ENCODE results near the gene RBFOX1.

RBFOX1 gene

DNA sequence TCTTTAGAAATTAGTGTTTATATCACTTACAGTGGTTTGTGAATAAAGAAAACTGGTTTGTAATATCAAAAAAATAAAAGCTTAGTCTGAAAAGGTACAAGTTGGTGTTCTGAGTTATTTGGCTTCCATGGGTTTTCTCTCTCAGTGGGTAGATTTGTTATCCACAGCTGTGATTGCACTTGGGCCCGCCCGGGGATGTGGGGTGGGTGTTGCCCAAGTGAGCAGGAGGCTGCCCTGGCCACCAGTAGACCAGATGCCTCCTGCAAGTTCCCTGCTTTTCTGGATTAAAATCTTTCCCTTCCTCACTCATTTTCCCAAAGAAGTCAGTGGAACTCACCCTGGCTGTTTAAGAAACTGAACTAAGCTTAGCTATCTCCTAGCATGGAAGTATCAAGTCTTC lies 380.6 kb downstream of the RBFOX1 start:
- DNase-seq: no peak

DNA sequence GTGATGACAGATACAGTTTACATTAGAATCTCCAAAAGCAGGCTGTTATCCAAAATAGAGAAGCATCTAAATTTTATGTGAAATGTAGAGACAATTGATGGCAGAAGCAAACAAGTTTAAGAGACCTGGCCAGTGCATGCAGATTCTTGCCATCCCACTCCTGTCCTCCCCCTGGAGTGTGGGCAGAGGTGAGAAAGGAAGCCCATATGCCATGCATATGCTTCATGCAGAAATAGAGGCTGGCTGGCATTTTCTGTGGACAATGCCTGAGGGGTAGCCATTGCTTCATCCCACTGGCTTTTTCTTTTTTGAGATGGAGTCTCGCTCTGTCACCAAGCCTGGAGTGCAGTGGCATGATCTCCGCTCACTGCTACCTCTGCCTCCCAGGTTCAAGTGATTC lies 382.1 kb downstream of the RBFOX1 start:
- DNase-seq: no peak

DNA sequence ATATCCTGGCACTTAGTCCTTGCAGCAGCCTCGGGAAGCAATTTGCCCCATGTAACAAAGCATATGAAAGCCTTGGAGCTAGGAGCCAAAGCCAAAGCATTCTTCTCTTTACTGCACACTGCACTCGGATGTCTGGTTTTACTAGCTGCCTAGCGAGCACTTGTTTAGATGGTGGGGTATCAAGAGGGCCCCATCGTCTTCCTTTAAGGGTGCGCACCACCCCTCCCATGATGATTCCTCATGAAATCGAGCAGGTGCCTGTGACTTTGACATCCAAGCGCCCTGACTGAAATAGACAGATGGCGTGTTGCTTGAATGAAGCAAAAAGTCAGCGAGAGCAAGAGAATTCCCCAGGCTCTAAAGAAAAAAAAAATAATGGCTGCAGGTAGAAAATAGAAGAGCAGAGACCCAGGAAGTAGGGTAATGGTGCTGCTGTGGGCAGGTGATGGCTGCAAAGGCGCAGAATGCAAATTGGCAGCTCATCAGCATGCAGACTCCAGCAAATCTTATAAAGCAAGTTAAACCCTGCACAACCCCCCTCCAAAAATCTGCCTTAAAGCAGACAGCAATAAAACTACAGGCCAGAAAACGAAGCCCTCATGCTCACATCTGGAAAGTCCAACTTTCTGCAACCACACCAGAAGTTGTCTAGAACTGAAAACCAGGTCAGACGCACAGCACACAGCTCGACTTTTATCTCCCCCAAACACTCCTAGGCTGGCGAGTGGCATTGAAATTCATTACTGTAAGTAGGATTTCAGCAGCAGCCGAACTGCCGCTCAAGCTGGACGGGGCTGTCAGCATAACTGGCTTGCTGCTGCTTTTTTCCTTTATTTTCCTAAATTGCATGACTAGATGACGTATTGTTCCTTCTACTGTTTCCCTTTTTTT lies 384.3 kb downstream of the RBFOX1 start:
- DNase-seq: no peak

- DNase-seq: no peak
Measured at GRCh38 chr16:7722761-7723160, 390.1 kb downstream of the RBFOX1 start.

DNA sequence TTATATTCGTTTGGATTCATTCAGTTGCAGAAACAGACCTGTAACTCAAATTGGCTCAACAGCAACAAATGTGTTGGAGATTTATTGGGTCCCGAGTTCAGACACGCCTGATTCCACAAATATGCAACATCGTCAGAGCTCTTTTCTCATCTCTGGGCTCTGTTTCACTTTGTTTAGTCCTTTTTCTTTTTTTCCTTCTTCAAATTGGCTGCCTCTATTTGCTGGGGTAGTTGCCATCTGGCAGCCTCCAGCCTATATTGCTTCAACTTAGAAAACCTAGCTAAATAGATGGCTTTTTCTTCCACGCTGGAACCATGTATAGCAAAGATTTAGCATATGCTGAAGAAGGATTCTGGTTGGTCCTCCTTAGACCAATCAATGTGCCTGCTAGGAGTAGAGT lies 398.5 kb downstream of the RBFOX1 start:
- DNase-seq: no peak

- no peak for DNase-seq
Measured at GRCh38 chr16:7736138-7736665, 403.6 kb downstream of the RBFOX1 start.

GRCh38 chr16:7742626-7743025 lies 410.0 kb downstream of the RBFOX1 start:
- DNase-seq: no peak

GRCh38 chr16:7744546-7745264 lies 412.1 kb downstream of the RBFOX1 start:
- no peak for DNase-seq

DNA sequence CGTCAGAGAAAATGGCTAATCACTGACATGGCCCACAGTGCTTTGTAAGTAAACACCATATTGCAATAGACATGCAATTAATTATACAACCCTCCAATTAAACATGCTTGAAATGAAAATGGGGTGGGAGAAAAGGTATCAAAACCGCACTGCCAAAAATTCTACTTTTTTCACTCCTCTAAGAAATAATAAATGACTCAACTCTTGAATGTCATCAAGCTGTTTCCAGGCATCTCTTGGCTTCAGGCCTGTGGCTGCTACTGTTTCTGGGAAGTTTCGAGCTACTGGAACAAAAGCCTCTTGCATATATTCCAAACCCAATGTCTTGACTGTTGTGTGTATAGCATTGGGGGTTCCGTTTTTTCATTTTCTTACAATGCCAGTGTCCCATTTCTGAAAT lies 412.6 kb downstream of the RBFOX1 start:
- no peak for DNase-seq

GRCh38 chr16:7746941-7747340 lies 414.3 kb downstream of the RBFOX1 start:
- DNase-seq: no peak

- DNase-seq: no peak
Measured at GRCh38 chr16:7748522-7748921, 415.9 kb downstream of the RBFOX1 start.

GRCh38 chr16:7755347-7755882 lies 422.8 kb downstream of the RBFOX1 start:
- DNase-seq: no peak
